Neural cell (in vitro differentiated cells): ENCODE data around the gene OAS3. TPM values are rescaled to one million over a fixed set of nuclear protein-coding genes. Genes with fewer than 3 reads are reported as not detected.

Experiments
- H2AFZ ChIP-seq: fragments of 200-600, 300-800 bp; sonication (generic), shearing (Covaris generic); 2 replicates; pipeline ENCODE4 v1.6.0; 2014; ENCODE audit warnings: low read depth, mild to moderate bottlenecking, antibody characterized with exemption, low read length, moderate library complexity
- H3F3A ChIP-seq: fragments of 200-600 bp; shearing (Covaris generic); 2 replicates; pipeline ENCODE4 v1.6.1; 2016; ENCODE audit warnings: mild to moderate bottlenecking, moderate library complexity, mixed read lengths, antibody characterized with exemption, low read length; ENCODE audit not compliant: insufficient read depth, poor library complexity, severe bottlenecking
- H3K27ac ChIP-seq: fragments of 200-600, 300-800 bp; sonication (generic), shearing (Covaris generic); 2 replicates; pipeline ENCODE4 v1.5.1; 2014; ENCODE audit warnings: mild to moderate bottlenecking, low read length, moderate library complexity
- H3K27me3 ChIP-seq: fragments of 300-800, 200-600 bp; sonication (generic), shearing (Covaris generic); 2 replicates; pipeline ENCODE4 v1.6.0; 2014; ENCODE audit warnings: mild to moderate bottlenecking, low read depth, low read length, moderate library complexity; ENCODE audit not compliant: insufficient read depth
- H3K36me3 ChIP-seq: fragments of 300-800, 200-600 bp; sonication (generic), shearing (Covaris generic); 2 replicates; pipeline ENCODE4 v1.5.1; 2014; ENCODE audit warnings: mild to moderate bottlenecking, antibody characterized with exemption, low read length, moderate library complexity; ENCODE audit not compliant: insufficient read depth
- H3K4me2 ChIP-seq: fragments of 300-800, 200-600 bp; sonication (generic), shearing (Covaris generic); 2 replicates; pipeline ENCODE4 v1.6.0; 2014; ENCODE audit warnings: mild to moderate bottlenecking, low read length
- H3K4me3 ChIP-seq: fragments of 300-800, 200-600 bp; sonication (generic), shearing (Covaris generic); 2 replicates; pipeline ENCODE4 v1.5.1; 2014; ENCODE audit warnings: mild to moderate bottlenecking, low read length, moderate library complexity
- H3K79me2 ChIP-seq: fragments of 200-600 bp; shearing (Covaris generic); replicated peaks from 2 replicates; pipeline ENCODE4 v1.6.0; 2014; ENCODE audit warnings: mild to moderate bottlenecking, low read length, moderate library complexity; ENCODE audit not compliant: insufficient read depth
- H3K9ac ChIP-seq: fragments of 300-800, 200-600 bp; sonication (generic), shearing (Covaris generic); 2 replicates; pipeline ENCODE4 v1.6.1; 2016; ENCODE audit warnings: mild to moderate bottlenecking, low read length, mixed read lengths
- H3K9me2 ChIP-seq: fragments of 200-600 bp; shearing (Covaris generic); 2 replicates; pipeline ENCODE4 v1.6.1; 2016; ENCODE audit warnings: mild to moderate bottlenecking, low read length, mixed read lengths; ENCODE audit not compliant: insufficient read depth
- H3K9me3 ChIP-seq: fragments of 200-600, 300-800 bp; sonication (generic), shearing (Covaris generic); 2 replicates; pipeline ENCODE4 v1.6.1; 2016; ENCODE audit warnings: mild to moderate bottlenecking, mixed run types, low read length, moderate library complexity, mixed read lengths
- H4K20me1 ChIP-seq: fragments of 200-600 bp; shearing (Covaris generic); 2 replicates; pipeline ENCODE4 v1.6.1; 2016; ENCODE audit warnings: mild to moderate bottlenecking, mixed run types; ENCODE audit not compliant: insufficient read depth
- CTCF ChIP-seq: fragments of 450-650 bp; IDR thresholded peaks from 2 replicates; pipeline ENCODE4 v1.5.1; 2014; ENCODE audit warnings: antibody characterized with exemption, mild to moderate bottlenecking, moderate library complexity; ENCODE audit not compliant: poor library complexity, severe bottlenecking
- EP300 ChIP-seq: fragments of 450-650 bp; conservative IDR thresholded peaks from 2 replicates; pipeline ENCODE4 v1.6.1; 2014; ENCODE audit warnings: antibody characterized with exemption, mild to moderate bottlenecking, moderate library complexity; ENCODE audit not compliant: poor library complexity, severe bottlenecking
- EZH2 ChIP-seq: fragments of 200-600, 300-800 bp; shearing (Covaris generic), sonication (generic); IDR thresholded peaks from 2 replicates; pipeline ENCODE4 v1.6.1; 2014; ENCODE audit warnings: antibody characterized with exemption, low read length, borderline replicate concordance, mild to moderate bottlenecking; ENCODE audit not compliant: insufficient read depth, poor library complexity, severe bottlenecking
- MXI1 ChIP-seq: fragments of 450-650 bp; conservative IDR thresholded peaks from 2 replicates; pipeline ENCODE4 v1.6.1; 2014; ENCODE audit warnings: antibody characterized with exemption, mild to moderate bottlenecking; ENCODE audit not compliant: poor library complexity, severe bottlenecking
- POLR2AphosphoS5 ChIP-seq: IDR thresholded peaks from 2 replicates; pipeline ENCODE4 v1.6.1; 2012
- RAD21 ChIP-seq: fragments of 450-650 bp; conservative IDR thresholded peaks from 2 replicates; pipeline ENCODE4 v1.6.1; 2014; ENCODE audit warnings: antibody characterized with exemption, mild to moderate bottlenecking, moderate library complexity
- SMC3 ChIP-seq: fragments of 450-650 bp; conservative IDR thresholded peaks from 2 replicates; pipeline ENCODE4 v1.6.1; 2014; ENCODE audit warnings: antibody characterized with exemption, mild to moderate bottlenecking, moderate library complexity; ENCODE audit not compliant: poor library complexity
- TAF1 ChIP-seq: IDR thresholded peaks from 2 replicates; pipeline ENCODE4 v1.6.1; 2012; ENCODE audit warnings: low read depth
- polyA plus RNA-seq: library from polyadenylated mRNA; depleted of rRNA; stranded (reverse); fragments of >200 nt; gene quantifications from 2 replicates; pipeline ENCODE4 v1.2.3, GENCODE V29; 2014
- TF ChIP-seq, protein P1 (sequence below): IDR thresholded peaks from 2 replicates; pipeline ENCODE4 v1.6.1; 2012; ENCODE audit warnings: borderline replicate concordance

The OAS3 gene
- polyA plus RNA-seq, 1 donor from 2014 or later: not detected

DNA sequence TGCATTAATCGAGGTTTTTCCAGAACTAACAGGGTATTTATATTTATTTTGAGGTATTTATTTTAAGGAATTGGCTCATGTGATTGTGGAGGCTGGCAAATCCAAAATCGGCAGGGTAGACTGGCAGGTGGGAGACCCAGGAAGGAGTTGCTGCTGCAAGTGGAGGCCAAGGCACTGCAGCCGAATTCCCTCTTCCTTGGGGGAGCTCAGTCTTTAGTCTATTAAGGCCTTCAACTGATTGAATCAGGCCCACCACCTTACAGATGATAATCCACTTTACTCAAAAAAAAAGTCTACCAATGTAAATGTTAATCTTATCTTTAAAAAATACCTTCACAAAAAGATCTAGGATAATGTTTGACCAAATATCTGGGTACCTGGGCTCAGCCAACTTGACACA, 38.9 kb downstream of the OAS3 start:
- Histone ChIP-seq H3K9me2 (no peaks in the 10 kb centered on the region), H2AFZ (no peak overlapping the region), H3K9me3 (no peaks in the 10 kb centered on the region), H3K4me3 (no peak overlapping the region), H3K27ac (no peak overlapping the region), H3F3A (no peaks in the 10 kb centered on the region), H3K27me3 (no peaks in the 10 kb centered on the region), H4K20me1 (no peaks in the 10 kb centered on the region), H3K36me3 (no peaks in the 10 kb centered on the region), H3K4me2 (no peak overlapping the region), H3K9ac (no peak overlapping the region), H3K79me2 (no peaks in the 10 kb centered on the region)
- TF ChIP-seq CTCF (no peak), SMC3 (no peak), RAD21 (no peak), TAF1 (no peak), POLR2AphosphoS5 (no peak), MXI1 (no peak), EZH2 (no peak), EP300 (no peak)
- TF ChIP-seq, protein P1, sequence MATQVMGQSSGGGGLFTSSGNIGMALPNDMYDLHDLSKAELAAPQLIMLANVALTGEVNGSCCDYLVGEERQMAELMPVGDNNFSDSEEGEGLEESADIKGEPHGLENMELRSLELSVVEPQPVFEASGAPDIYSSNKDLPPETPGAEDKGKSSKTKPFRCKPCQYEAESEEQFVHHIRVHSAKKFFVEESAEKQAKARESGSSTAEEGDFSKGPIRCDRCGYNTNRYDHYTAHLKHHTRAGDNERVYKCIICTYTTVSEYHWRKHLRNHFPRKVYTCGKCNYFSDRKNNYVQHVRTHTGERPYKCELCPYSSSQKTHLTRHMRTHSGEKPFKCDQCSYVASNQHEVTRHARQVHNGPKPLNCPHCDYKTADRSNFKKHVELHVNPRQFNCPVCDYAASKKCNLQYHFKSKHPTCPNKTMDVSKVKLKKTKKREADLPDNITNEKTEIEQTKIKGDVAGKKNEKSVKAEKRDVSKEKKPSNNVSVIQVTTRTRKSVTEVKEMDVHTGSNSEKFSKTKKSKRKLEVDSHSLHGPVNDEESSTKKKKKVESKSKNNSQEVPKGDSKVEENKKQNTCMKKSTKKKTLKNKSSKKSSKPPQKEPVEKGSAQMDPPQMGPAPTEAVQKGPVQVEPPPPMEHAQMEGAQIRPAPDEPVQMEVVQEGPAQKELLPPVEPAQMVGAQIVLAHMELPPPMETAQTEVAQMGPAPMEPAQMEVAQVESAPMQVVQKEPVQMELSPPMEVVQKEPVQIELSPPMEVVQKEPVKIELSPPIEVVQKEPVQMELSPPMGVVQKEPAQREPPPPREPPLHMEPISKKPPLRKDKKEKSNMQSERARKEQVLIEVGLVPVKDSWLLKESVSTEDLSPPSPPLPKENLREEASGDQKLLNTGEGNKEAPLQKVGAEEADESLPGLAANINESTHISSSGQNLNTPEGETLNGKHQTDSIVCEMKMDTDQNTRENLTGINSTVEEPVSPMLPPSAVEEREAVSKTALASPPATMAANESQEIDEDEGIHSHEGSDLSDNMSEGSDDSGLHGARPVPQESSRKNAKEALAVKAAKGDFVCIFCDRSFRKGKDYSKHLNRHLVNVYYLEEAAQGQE: no peak

GRCh38 chr12:112977641-112978040, 39.4 kb downstream of the OAS3 start:
- Histone ChIP-seq H3K27ac (no peak overlapping the region), H3K4me2 (no peak overlapping the region), H3K9me3 (no peaks in the 10 kb centered on the region), H4K20me1 (no peaks in the 10 kb centered on the region), H3K4me3 (no peak overlapping the region), H3K9ac (no peak overlapping the region), H3K9me2 (no peaks in the 10 kb centered on the region), H3K79me2 (no peaks in the 10 kb centered on the region), H2AFZ (no peak overlapping the region), H3F3A (no peaks in the 10 kb centered on the region), H3K36me3 (no peaks in the 10 kb centered on the region), H3K27me3 (no peaks in the 10 kb centered on the region)
- TF ChIP-seq TAF1: no peak
